Fibroblast of the aortic adventitia (primary cell): ENCODE measurements around the gene ADAMTS15. TPM values are rescaled to one million over a fixed set of nuclear protein-coding genes. Genes with fewer than 3 reads are reported as not detected.

ENCODE experiments used
- DNase-seq: peaks from one replicate; pipeline ENCODE4 v3.0.0-alpha.2; 2010; ENCODE audit warnings: low read depth
- H3K4me3 ChIP-seq: 2 replicates; pipeline ENCODE4 v1.5.1; 2011; ENCODE audit warnings: low read depth, mild to moderate bottlenecking, control low read depth, low read length, moderate library complexity
- CTCF ChIP-seq: IDR thresholded peaks from 2 replicates; pipeline ENCODE4 v1.5.1; 2011; ENCODE audit warnings: mild to moderate bottlenecking, low read length, control low read depth, inconsistent platforms; ENCODE audit not compliant: insufficient read depth
- total RNA-seq: library from RNA; depleted of rRNA; stranded (reverse); fragments of >200 nt; gene quantifications from 2 replicates; pipeline ENCODE4 v1.2.3, GENCODE V29; 2012; ENCODE audit warnings: low replicate concordance

ADAMTS15 gene
- total RNA-seq, 1 donor: 30.8 TPM

GRCh38 chr11:130514851-130515250 lies 66.4 kb downstream of the ADAMTS15 start:
- H3K4me3 ChIP-seq: no peak overlapping the region
- no peak for DNase-seq
- no peak for TF ChIP-seq CTCF

GRCh38 chr11:130515829-130516553 lies 67.5 kb downstream of the ADAMTS15 start:
- no peak overlapping the region for H3K4me3 ChIP-seq
- TF ChIP-seq CTCF: no peak
- no peak for DNase-seq

- TF ChIP-seq CTCF: no peak
- no peak overlapping the region for H3K4me3 ChIP-seq
- no peak for DNase-seq
Measured at GRCh38 chr11:130516554-130517505, 68.4 kb downstream of the ADAMTS15 start.

GRCh38 chr11:130518164-130518680 lies 69.8 kb downstream of the ADAMTS15 start:
- H3K4me3 ChIP-seq: no peak overlapping the region
- no peak for TF ChIP-seq CTCF
- no peak for DNase-seq

GRCh38 chr11:130519128-130519932 lies 70.9 kb downstream of the ADAMTS15 start:
- no peak for DNase-seq
- no peak overlapping the region for H3K4me3 ChIP-seq
- no peak for TF ChIP-seq CTCF

GRCh38 chr11:130520271-130520671 lies 71.8 kb downstream of the ADAMTS15 start:
- TF ChIP-seq CTCF: no peak
- peak; percentile 83 for DNase-seq
- no peak overlapping the region for H3K4me3 ChIP-seq
